ENCODE results near the gene GNA12.

DNA sequence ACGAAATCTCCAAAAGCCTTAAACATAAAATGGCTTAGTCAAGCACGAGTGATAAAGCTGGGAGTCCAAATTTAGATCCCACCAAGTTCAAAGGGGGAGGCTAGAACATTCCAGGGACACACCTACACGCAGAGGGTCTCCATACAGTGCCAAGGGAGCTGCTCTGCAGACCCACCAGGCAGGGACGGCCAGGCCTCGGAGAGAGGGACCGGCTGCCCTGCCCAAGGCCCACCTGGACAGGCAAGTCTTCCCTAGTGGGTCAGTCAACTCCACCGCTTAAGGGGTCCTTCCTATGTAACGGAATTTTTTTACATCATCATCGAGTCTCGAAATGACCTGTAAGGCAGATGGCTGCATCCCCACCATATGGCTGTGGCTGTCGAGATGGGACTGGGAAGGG is 127.6 kb downstream of the GNA12 start:
- TF ChIP-seq, protein P1, sequence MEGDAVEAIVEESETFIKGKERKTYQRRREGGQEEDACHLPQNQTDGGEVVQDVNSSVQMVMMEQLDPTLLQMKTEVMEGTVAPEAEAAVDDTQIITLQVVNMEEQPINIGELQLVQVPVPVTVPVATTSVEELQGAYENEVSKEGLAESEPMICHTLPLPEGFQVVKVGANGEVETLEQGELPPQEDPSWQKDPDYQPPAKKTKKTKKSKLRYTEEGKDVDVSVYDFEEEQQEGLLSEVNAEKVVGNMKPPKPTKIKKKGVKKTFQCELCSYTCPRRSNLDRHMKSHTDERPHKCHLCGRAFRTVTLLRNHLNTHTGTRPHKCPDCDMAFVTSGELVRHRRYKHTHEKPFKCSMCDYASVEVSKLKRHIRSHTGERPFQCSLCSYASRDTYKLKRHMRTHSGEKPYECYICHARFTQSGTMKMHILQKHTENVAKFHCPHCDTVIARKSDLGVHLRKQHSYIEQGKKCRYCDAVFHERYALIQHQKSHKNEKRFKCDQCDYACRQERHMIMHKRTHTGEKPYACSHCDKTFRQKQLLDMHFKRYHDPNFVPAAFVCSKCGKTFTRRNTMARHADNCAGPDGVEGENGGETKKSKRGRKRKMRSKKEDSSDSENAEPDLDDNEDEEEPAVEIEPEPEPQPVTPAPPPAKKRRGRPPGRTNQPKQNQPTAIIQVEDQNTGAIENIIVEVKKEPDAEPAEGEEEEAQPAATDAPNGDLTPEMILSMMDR (conservative IDR thresholded peaks at IDR 0.05; ENCODE audit: low read depth, low read length), result no peak
- TF ChIP-seq EZH2 (IDR thresholded peaks at IDR 0.05; ENCODE audit: low read length, unreplicated experiment) (no peak), EZH2phosphoT487 (IDR thresholded peaks at IDR 0.05; ENCODE audit: borderline replicate concordance, low read length) (no peak)

Data from PC-3 (cell line).